Measurements from ENCODE around the gene EGFLAM. TPM values are rescaled to one million over a fixed set of nuclear protein-coding genes. Genes with fewer than 3 reads are reported as not detected.

Gene EGFLAM
- total and polyA plus RNA-seq, 2 donors (not counting 1 experiment from before 2014, with no cell fraction given) = 0.33 to 20.0 TPM

DNA sequence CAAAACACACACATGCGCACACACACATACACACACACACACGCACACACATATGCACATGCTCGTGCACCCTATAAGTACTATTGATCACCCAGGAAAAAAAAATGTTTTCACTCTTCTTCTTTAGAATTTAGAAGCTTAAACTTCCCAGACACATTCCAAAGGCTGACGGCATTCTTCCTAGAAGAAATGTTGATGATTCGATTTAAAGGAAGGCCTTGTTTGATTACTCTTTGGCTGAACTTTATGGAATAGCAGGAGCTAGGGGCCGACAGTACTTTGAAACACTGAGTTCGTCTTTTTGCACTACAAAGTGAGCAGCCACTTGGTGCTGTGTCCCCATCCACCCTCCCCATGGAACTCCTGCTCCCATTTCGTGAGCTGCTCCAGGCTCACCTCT, 113.2 kb downstream of the EGFLAM start:
- Histone ChIP-seq H3K4me1 (ENCODE audit: control insufficient read depth, extremely low read depth, insufficient read depth, low read length) (peaks cover 2% of the 10 kb centered on the region), H3K79me2 (ENCODE audit: control insufficient read depth, insufficient read depth, low read length) (no peaks in the 10 kb centered on the region), H2AFZ (ENCODE audit: low read length) (no peak overlapping the region), H3K4me2 (ENCODE audit: extremely low read depth, insufficient read depth, low read length) (no peak overlapping the region), H3K4me3 (replicated peaks in 1 of 4; ENCODE audit: control extremely low read depth in 1 of 4, insufficient read depth in 1 of 4, low read depth in 3 of 4, low read length in 4 of 4) (no peak overlapping the region), H3K27ac (ENCODE audit: insufficient read depth, low read length) (no peak overlapping the region), H3K27me3 (ENCODE audit: control insufficient read depth, insufficient read depth, low read length) (no peaks in the 10 kb centered on the region), H3K9ac (ENCODE audit: insufficient read depth, low read length) (no peak overlapping the region), H3K36me3 (ENCODE audit: control insufficient read depth, insufficient read depth, low read length) (no peaks in the 10 kb centered on the region), H4K20me1 (ENCODE audit: control insufficient read depth, extremely low read depth, insufficient read depth, low read length) (no peaks in the 10 kb centered on the region), H3K9me3 (ENCODE audit: control insufficient read depth, insufficient read depth, low read depth, low read length) (no peaks in the 10 kb centered on the region)
- TF ChIP-seq EZH2 (IDR thresholded peaks at IDR 0.05; ENCODE audit: low read length, missing control alignments) = no peak
- TF ChIP-seq, protein P1, sequence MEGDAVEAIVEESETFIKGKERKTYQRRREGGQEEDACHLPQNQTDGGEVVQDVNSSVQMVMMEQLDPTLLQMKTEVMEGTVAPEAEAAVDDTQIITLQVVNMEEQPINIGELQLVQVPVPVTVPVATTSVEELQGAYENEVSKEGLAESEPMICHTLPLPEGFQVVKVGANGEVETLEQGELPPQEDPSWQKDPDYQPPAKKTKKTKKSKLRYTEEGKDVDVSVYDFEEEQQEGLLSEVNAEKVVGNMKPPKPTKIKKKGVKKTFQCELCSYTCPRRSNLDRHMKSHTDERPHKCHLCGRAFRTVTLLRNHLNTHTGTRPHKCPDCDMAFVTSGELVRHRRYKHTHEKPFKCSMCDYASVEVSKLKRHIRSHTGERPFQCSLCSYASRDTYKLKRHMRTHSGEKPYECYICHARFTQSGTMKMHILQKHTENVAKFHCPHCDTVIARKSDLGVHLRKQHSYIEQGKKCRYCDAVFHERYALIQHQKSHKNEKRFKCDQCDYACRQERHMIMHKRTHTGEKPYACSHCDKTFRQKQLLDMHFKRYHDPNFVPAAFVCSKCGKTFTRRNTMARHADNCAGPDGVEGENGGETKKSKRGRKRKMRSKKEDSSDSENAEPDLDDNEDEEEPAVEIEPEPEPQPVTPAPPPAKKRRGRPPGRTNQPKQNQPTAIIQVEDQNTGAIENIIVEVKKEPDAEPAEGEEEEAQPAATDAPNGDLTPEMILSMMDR (conservative IDR thresholded peaks at IDR 0.05 in 1 of 2, IDR thresholded peaks at IDR 0.05 in 1 of 2; ENCODE audit: low read depth in 1 of 2, low read length in 2 of 2) = no peak
- DNase-seq (ENCODE audit: low read depth in 2 of 2) = peak in 1 of 2 donors; percentile 36

DNA sequence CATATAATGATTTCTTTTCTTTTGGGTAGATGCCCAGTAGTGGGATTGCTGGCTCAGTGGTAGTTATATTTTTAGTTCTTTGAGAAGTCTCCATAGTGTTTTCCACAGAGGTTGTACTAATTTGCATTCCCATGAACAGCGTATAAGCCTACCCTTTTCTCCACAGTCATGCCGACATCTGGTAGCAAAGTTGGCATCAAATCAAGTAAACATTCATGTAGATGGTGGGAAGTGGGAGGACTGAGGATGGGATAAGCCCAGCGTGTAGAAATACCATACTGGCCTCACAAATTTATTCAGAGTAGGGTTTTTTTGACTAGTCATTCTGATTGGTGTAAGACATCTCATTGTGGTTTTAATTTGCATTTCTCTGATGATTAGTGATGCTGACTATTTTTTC, 115.4 kb downstream of the EGFLAM start:
- Histone ChIP-seq H3K9ac (ENCODE audit: insufficient read depth, low read length) (no peak overlapping the region), H3K79me2 (ENCODE audit: control insufficient read depth, insufficient read depth, low read length) (no peaks in the 10 kb centered on the region), H3K4me2 (ENCODE audit: extremely low read depth, insufficient read depth, low read length) (no peak overlapping the region), H3K9me3 (ENCODE audit: control insufficient read depth, insufficient read depth, low read depth, low read length) (no peaks in the 10 kb centered on the region), H3K27me3 (ENCODE audit: control insufficient read depth, insufficient read depth, low read length) (peaks cover 12% of the 10 kb centered on the region), H3K27ac (ENCODE audit: insufficient read depth, low read length) (no peak overlapping the region), H3K4me1 (ENCODE audit: control insufficient read depth, extremely low read depth, insufficient read depth, low read length) (peaks cover 2% of the 10 kb centered on the region), H4K20me1 (ENCODE audit: control insufficient read depth, extremely low read depth, insufficient read depth, low read length) (no peaks in the 10 kb centered on the region), H3K36me3 (ENCODE audit: control insufficient read depth, insufficient read depth, low read length) (no peaks in the 10 kb centered on the region), H2AFZ (ENCODE audit: low read length) (no peak overlapping the region), H3K4me3 (replicated peaks in 1 of 4; ENCODE audit: control extremely low read depth in 1 of 4, insufficient read depth in 1 of 4, low read depth in 3 of 4, low read length in 4 of 4) (no peak overlapping the region)
- DNase-seq (ENCODE audit: low read depth in 2 of 2) = peak; percentile 59 to 80
- TF ChIP-seq, protein P1 (conservative IDR thresholded peaks at IDR 0.05 in 1 of 2, IDR thresholded peaks at IDR 0.05 in 1 of 2; ENCODE audit: low read depth in 1 of 2, low read length in 2 of 2) = no peak
- no peak for TF ChIP-seq EZH2 (IDR thresholded peaks at IDR 0.05; ENCODE audit: low read length, missing control alignments)

DNA sequence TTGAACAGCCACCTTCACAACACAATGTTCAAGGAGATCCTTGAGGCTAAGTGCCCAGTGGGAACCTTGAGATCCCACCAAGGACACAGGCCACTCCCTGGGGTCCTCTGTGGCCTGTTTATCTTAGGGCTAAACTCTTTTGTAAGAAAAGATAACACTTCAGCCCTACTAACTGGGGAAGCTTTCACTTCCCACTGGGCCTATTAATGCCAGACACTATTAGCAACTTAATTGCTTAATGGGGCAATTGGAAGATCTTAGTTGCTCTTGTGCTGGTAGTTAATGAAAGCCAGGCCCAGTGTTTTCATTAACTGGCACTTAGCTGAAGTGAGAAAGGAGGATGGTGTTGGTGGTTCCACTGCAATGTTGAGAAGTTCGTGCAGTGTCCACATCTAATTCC, 117.1 kb downstream of the EGFLAM start:
- H3K36me3 ChIP-seq (ENCODE audit: control insufficient read depth, insufficient read depth, low read length) = no peaks in the 10 kb centered on the region

More for the DNA sequence above, 117.1 kb downstream of the EGFLAM start:
- TF ChIP-seq, protein P1 (conservative IDR thresholded peaks at IDR 0.05 in 1 of 2, IDR thresholded peaks at IDR 0.05 in 1 of 2; ENCODE audit: low read depth in 1 of 2, low read length in 2 of 2) = no peak
- TF ChIP-seq EZH2 (IDR thresholded peaks at IDR 0.05; ENCODE audit: low read length, missing control alignments) = no peak
- peaks cover 16% of the 10 kb centered on the region for H3K27me3 ChIP-seq (ENCODE audit: control insufficient read depth, insufficient read depth, low read length)
- H3K9ac ChIP-seq (ENCODE audit: insufficient read depth, low read length) = no peak overlapping the region
- H3K79me2 ChIP-seq (ENCODE audit: control insufficient read depth, insufficient read depth, low read length) = no peaks in the 10 kb centered on the region
- H3K9me3 ChIP-seq (ENCODE audit: control insufficient read depth, insufficient read depth, low read depth, low read length) = no peaks in the 10 kb centered on the region
- H3K4me1 ChIP-seq (ENCODE audit: control insufficient read depth, extremely low read depth, insufficient read depth, low read length) = no peaks in the 10 kb centered on the region
- H3K27ac ChIP-seq (ENCODE audit: insufficient read depth, low read length) = no peak overlapping the region
- H3K4me2 ChIP-seq (ENCODE audit: extremely low read depth, insufficient read depth, low read length) = no peak overlapping the region
- no peak overlapping the region for H3K4me3 ChIP-seq (replicated peaks in 1 of 4; ENCODE audit: control extremely low read depth in 1 of 4, insufficient read depth in 1 of 4, low read depth in 3 of 4, low read length in 4 of 4)
- no peak for DNase-seq (ENCODE audit: low read depth in 2 of 2)
- no peak overlapping the region for H2AFZ ChIP-seq (ENCODE audit: low read length)
- no peaks in the 10 kb centered on the region for H4K20me1 ChIP-seq (ENCODE audit: control insufficient read depth, extremely low read depth, insufficient read depth, low read length)

All from fibroblast of lung (primary cell).